ENCODE measurements around the gene PHB1. TPM values are rescaled to one million over a fixed set of nuclear protein-coding genes. Genes with fewer than 3 reads are reported as not detected.

Gene PHB1
- total RNA-seq, 6 donors from 2014 or later: 19.9 to 144 (median 68.8) TPM

- Histone ChIP-seq H3K27ac (peak overlapping the region in 2 of 4 donors; percentile 12 to 60), H3K4me1 (peaks cover 22 to 32% (median 23%) of the 10 kb centered on the region in 4 donors), H3K4me3 (no peak overlapping the region), H3K27me3 (no peaks in the 10 kb centered on the region), H3K36me3 (no peaks in the 10 kb centered on the region), H3K9me3 (no peaks in the 10 kb centered on the region)
- 88 to 90% methylated on average over 11 of the region's 11 CpGs for WGBS, 2 donors
- TF ChIP-seq POLR2A (IDR thresholded peaks at IDR 0.05) (no peak), CTCF (IDR thresholded peaks at IDR 0.05) (no peak), POLR2AphosphoS5 (IDR thresholded peaks at IDR 0.05) (no peak), EP300 (IDR thresholded peaks at IDR 0.05) (no peak)
- no peak for ATAC-seq (ENCODE audit: low FRiP score in 2 of 2)
- no peak for DNase-seq
These were observed 27.0 kb downstream of the PHB1 start for GRCh38 chr17:49387498-49388289.

GRCh38 chr17:49386373-49386772 is 28.3 kb downstream of the PHB1 start:
- peaks cover 17 to 25% (median 19%) of the 10 kb centered on the region in 4 donors for H3K4me1 ChIP-seq
- ATAC-seq (ENCODE audit: low FRiP score in 2 of 2): no peak

GRCh38 chr17:49384951-49385350 is 29.7 kb downstream of the PHB1 start:
- 86 to 94% methylated on average over 4 of the region's 4 CpGs for WGBS, 2 donors
- Histone ChIP-seq H3K4me1 (peaks cover 3 to 25% (median 12%) of the 10 kb centered on the region in 4 donors), H3K27me3 (no peaks in the 10 kb centered on the region), H3K36me3 (no peaks in the 10 kb centered on the region), H3K4me3 (no peak overlapping the region), H3K27ac (no peak overlapping the region), H3K9me3 (no peaks in the 10 kb centered on the region)
- no peak for TF ChIP-seq POLR2A (IDR thresholded peaks at IDR 0.05)
- no peak for TF ChIP-seq EP300 (IDR thresholded peaks at IDR 0.05)
- TF ChIP-seq POLR2AphosphoS5 (IDR thresholded peaks at IDR 0.05): no peak
- ATAC-seq (ENCODE audit: low FRiP score in 2 of 2): no peak
- DNase-seq: no peak

More at GRCh38 chr17:49386373-49386772, 28.3 kb downstream of the PHB1 start:
- no peaks in the 10 kb centered on the region for H3K27me3 ChIP-seq
- DNase-seq: no peak
- no peak overlapping the region for H3K4me3 ChIP-seq
- no peak for TF ChIP-seq POLR2AphosphoS5 (IDR thresholded peaks at IDR 0.05)
- TF ChIP-seq CTCF (IDR thresholded peaks at IDR 0.05): no peak
- TF ChIP-seq POLR2A (IDR thresholded peaks at IDR 0.05): no peak
- no peak for TF ChIP-seq EP300 (IDR thresholded peaks at IDR 0.05)
- H3K36me3 ChIP-seq: no peaks in the 10 kb centered on the region
- 86 to 95% methylated on average over 10 of the region's 10 CpGs for WGBS, 2 donors
- H3K9me3 ChIP-seq: no peaks in the 10 kb centered on the region
- H3K27ac ChIP-seq: no peak overlapping the region

GRCh38 chr17:49383060-49383459 is 31.6 kb downstream of the PHB1 start:
- no peak overlapping the region for H3K4me3 ChIP-seq
- DNase-seq (no peak), ATAC-seq (ENCODE audit: low FRiP score in 2 of 2) (no peak)
- H3K9me3 ChIP-seq: no peaks in the 10 kb centered on the region
- H3K36me3 ChIP-seq: no peaks in the 10 kb centered on the region
- H3K4me1 ChIP-seq: peaks cover 0 to 19% (median 7%) of the 10 kb centered on the region in 4 donors
- H3K27me3 ChIP-seq: no peaks in the 10 kb centered on the region
- WGBS, 2 donors: 92 to 94% methylated on average over 10 of the region's 10 CpGs
- no peak overlapping the region for H3K27ac ChIP-seq
- TF ChIP-seq POLR2AphosphoS5 (IDR thresholded peaks at IDR 0.05): no peak
- TF ChIP-seq POLR2A (IDR thresholded peaks at IDR 0.05): no peak
- TF ChIP-seq EP300 (IDR thresholded peaks at IDR 0.05): no peak
- TF ChIP-seq CTCF (IDR thresholded peaks at IDR 0.05): no peak

GRCh38 chr17:49382556-49382955 is 32.1 kb downstream of the PHB1 start:
- Histone ChIP-seq H3K9me3 (no peaks in the 10 kb centered on the region), H3K27me3 (no peaks in the 10 kb centered on the region), H3K4me1 (peaks cover 0 to 19% (median 7%) of the 10 kb centered on the region in 4 donors), H3K36me3 (no peaks in the 10 kb centered on the region), H3K27ac (no peak overlapping the region), H3K4me3 (no peak overlapping the region)
- WGBS, 2 donors: 85 to 93% methylated on average over 7 of the region's 7 CpGs
- ATAC-seq (ENCODE audit: low FRiP score in 2 of 2) (no peak), DNase-seq (no peak)
- TF ChIP-seq POLR2AphosphoS5 (IDR thresholded peaks at IDR 0.05) (no peak), EP300 (IDR thresholded peaks at IDR 0.05) (no peak), POLR2A (IDR thresholded peaks at IDR 0.05) (no peak), CTCF (IDR thresholded peaks at IDR 0.05) (no peak)
